GM12878 (cell line): ENCODE data around the gene MINAR2. TPM values are rescaled to one million over a fixed set of nuclear protein-coding genes. Genes with fewer than 3 reads are reported as not detected.

Experiments
- ATAC-seq: fragments of 200-7000 bp; cut with Tn5 transposase; 3 replicates; pipeline ENCODE4 v1.9.1; 2020; ENCODE audit warnings: mild to moderate bottlenecking, moderate library complexity
- BruUV-seq: library from RNA; stranded (reverse); fragments of 400-500 nt; replicated peaks from 2 replicates; lab custom pipeline; 2021; lab: Mats Ljungman, UMichigan
- CTCF ChIA-PET: fragments of 300-600 bp; sonication (Branson Sonifier 250); formaldehyde crosslinking; extraction: SDS; loops from one replicate; lab custom pipeline; 2021; ENCODE audit warnings: inconsistent platforms; lab: Yijun Ruan, JAX
- POLR2A ChIA-PET: fragments of 350-600 bp; formaldehyde crosslinking; extraction: SDS; loops from one replicate; lab custom pipeline; 2021; ENCODE audit warnings: inconsistent platforms; lab: Charles Lee
- RAD21 ChIA-PET: fragments of 300-600 bp; sonication (Branson Sonifier 250); formaldehyde crosslinking; loops from one replicate; lab custom pipeline; 2023; ENCODE audit warnings: antibody characterized with exemption; ENCODE audit not compliant: unreplicated experiment; lab: Charles Lee
- SMC1A ChIA-PET: fragments of 300-600 bp; sonication (Branson Sonifier 250); formaldehyde crosslinking; loops from one replicate; lab custom pipeline; 2023; ENCODE audit not compliant: unreplicated experiment, uncharacterized antibody; lab: Charles Lee
- DNase-seq: peaks from one replicate; pipeline ENCODE4 v3.0.0-alpha.2; 2011; ENCODE audit warnings: low read depth, low spot score
- FAIRE-seq: peaks from 3 replicates; lab custom pipeline; 2011; peaks lifted over from hg19 to GRCh38; lab: Jason Lieb, UNC
- H2AFZ ChIP-seq: 2 replicates; pipeline ENCODE4 v1.6.0; 2011; ENCODE audit warnings: low read depth, low read length, control low read depth; ENCODE audit not compliant: control insufficient read depth
- H3K27ac ChIP-seq: 2 replicates; pipeline ENCODE4 v1.5.1; 2011; ENCODE audit warnings: control low read depth; ENCODE audit not compliant: control insufficient read depth, insufficient read depth
- H3K27me3 ChIP-seq, 2 experiments: replicated peaks in 1 of 2; 2 replicates each; pipeline versions ENCODE4 v1.6.0 to v1.6.1; 2011; ENCODE audit warnings: low read length in 1 of 2; ENCODE audit not compliant: control insufficient read depth in 2 of 2, insufficient read depth in 2 of 2
- H3K36me3 ChIP-seq, 2 experiments: 2 replicates each; pipeline ENCODE4 v1.5.1; 2011; ENCODE audit warnings: low read length in 1 of 2; ENCODE audit not compliant: control insufficient read depth in 2 of 2, insufficient read depth in 2 of 2
- H3K4me1 ChIP-seq: 2 replicates; pipeline ENCODE4 v1.6.1; 2011; ENCODE audit warnings: mild to moderate bottlenecking, low read length, moderate library complexity, mixed read lengths; ENCODE audit not compliant: control insufficient read depth, insufficient read depth
- H3K4me2 ChIP-seq: 2 replicates; pipeline ENCODE4 v1.6.0; 2011; ENCODE audit warnings: control low read depth; ENCODE audit not compliant: control insufficient read depth, insufficient read depth
- H3K4me3 ChIP-seq: fragments of 200-600 bp; sonication (generic); 2 replicates; pipeline ENCODE4 v1.5.1; 2016
- H3K79me2 ChIP-seq: 2 replicates; pipeline ENCODE4 v1.6.0; 2011; ENCODE audit warnings: low read length; ENCODE audit not compliant: control insufficient read depth, insufficient read depth
- H3K9ac ChIP-seq: 2 replicates; pipeline ENCODE4 v1.8.0; 2011; ENCODE audit warnings: low read length, control low read depth, mixed read lengths; ENCODE audit not compliant: control insufficient read depth, insufficient read depth
- H3K9me3 ChIP-seq: replicated peaks from 3 replicates; pipeline ENCODE4 v1.5.1; 2011; ENCODE audit warnings: mild to moderate bottlenecking, low read length; ENCODE audit not compliant: control insufficient read depth, insufficient read depth
- H4K20me1 ChIP-seq: 2 replicates; pipeline ENCODE4 v1.6.0; 2011; ENCODE audit not compliant: control insufficient read depth, insufficient read depth
- BMI1 ChIP-seq: fragments of 450-650 bp; IDR thresholded peaks from 2 replicates; pipeline ENCODE4 v1.6.1; 2016; ENCODE audit warnings: mild to moderate bottlenecking, moderate library complexity, borderline replicate concordance
- CBX3 ChIP-seq: fragments of 200-600 bp; sonication (generic); IDR thresholded peaks from 2 replicates; pipeline ENCODE4 v1.6.1; 2016; ENCODE audit warnings: low read depth, borderline replicate concordance
- CHD1 ChIP-seq: IDR thresholded peaks from 2 replicates; pipeline ENCODE4 v1.6.1; 2012; ENCODE audit warnings: low read depth, low read length, improper control_type of control experiment
- CHD2 ChIP-seq: IDR thresholded peaks from 2 replicates; pipeline ENCODE4 v1.6.1; 2011; ENCODE audit warnings: low read depth, low read length, improper control_type of control experiment, borderline replicate concordance
- EGR1 ChIP-seq, 2 experiments: IDR thresholded peaks; 1 replicate in 1 of 2; 2 replicates in 1 of 2; pipeline ENCODE4 v1.6.1; 2011 to 2012; ENCODE audit warnings: low read depth in 2 of 2, low read length in 2 of 2, borderline replicate concordance in 1 of 2, mild to moderate bottlenecking in 1 of 2, moderate library complexity in 1 of 2
- ESRRA ChIP-seq: IDR thresholded peaks from 2 replicates; pipeline ENCODE4 v1.6.1; 2012; ENCODE audit warnings: mild to moderate bottlenecking, low read length, improper control_type of control experiment
- ETV6 ChIP-seq, 2 experiments: fragments of 450-650 bp in 1 of 2; IDR thresholded peaks in 1 of 2; conservative IDR thresholded peaks in 1 of 2; 2 replicates each; pipeline ENCODE4 v1.6.1; 2014; ENCODE audit warnings: antibody characterized with exemption in 1 of 2, borderline replicate concordance in 1 of 2, low read depth in 1 of 2, mild to moderate bottlenecking in 1 of 2, moderate library complexity in 1 of 2
- HCFC1 ChIP-seq: fragments of 150-350 bp; IDR thresholded peaks from 2 replicates; pipeline ENCODE4 v1.6.1; 2014; ENCODE audit warnings: low read length
- KAT2A ChIP-seq: conservative IDR thresholded peaks from 2 replicates; pipeline ENCODE4 v1.6.1; 2011; ENCODE audit warnings: low read depth, low read length; ENCODE audit not compliant: control insufficient read depth
- NR2C1 ChIP-seq: fragments of 450-650 bp; IDR thresholded peaks from 2 replicates; pipeline ENCODE4 v1.6.1; 2017; ENCODE audit warnings: antibody characterized with exemption, mild to moderate bottlenecking, moderate library complexity
- RFX5 ChIP-seq: IDR thresholded peaks from 2 replicates; pipeline ENCODE4 v1.6.1; 2011; ENCODE audit warnings: low read depth, low read length, improper control_type of control experiment
- SMAD5 ChIP-seq: IDR thresholded peaks from 2 replicates; pipeline ENCODE4 v1.6.1; 2016; ENCODE audit warnings: antibody characterized with exemption, low read depth
- SUZ12 ChIP-seq: fragments of 200-600 bp; sonication (generic); IDR thresholded peaks from one replicate; pipeline ENCODE4 v1.6.1; 2018; ENCODE audit warnings: antibody characterized with exemption, mild to moderate bottlenecking; ENCODE audit not compliant: unreplicated experiment
- YBX1 ChIP-seq: fragments of 450-650 bp; IDR thresholded peaks from 2 replicates; pipeline ENCODE4 v1.6.1; 2016; ENCODE audit warnings: antibody characterized with exemption
- YY1 ChIP-seq: IDR thresholded peaks from 2 replicates; pipeline ENCODE4 v1.6.1; 2011; ENCODE audit warnings: low read depth, mild to moderate bottlenecking, low read length
- ZNF217 ChIP-seq: fragments of 450-650 bp; IDR thresholded peaks from 2 replicates; pipeline ENCODE4 v1.6.1; 2017; ENCODE audit warnings: antibody characterized with exemption, mild to moderate bottlenecking
- ZNF24 ChIP-seq: fragments of 450-650 bp; IDR thresholded peaks from 2 replicates; pipeline ENCODE4 v1.6.1; 2017; ENCODE audit warnings: antibody characterized with exemption, mild to moderate bottlenecking
- ZNF622 ChIP-seq: fragments of 450-650 bp; IDR thresholded peaks from 2 replicates; pipeline ENCODE4 v1.6.1; 2017; ENCODE audit warnings: mild to moderate bottlenecking, inconsistent platforms
- WGBS: methylation state at CpG from one replicate; pipeline ENCODE4 v1.1.6; 2016; ENCODE audit warnings: low lambda C conversion rate; ENCODE audit not compliant: insufficient replicate concordance, insufficient coverage; ENCODE audit errors: missing lambda C conversion rate; 5-methylcytosine and 5-hydroxymethylcytosine counted together
- in situ Hi-C: fragments of 300-500 bp; cut with MboI; formaldehyde crosslinking; loops from 9 replicates; pipeline ENCODE4 v1.14.3; 2018; ENCODE audit warnings: mixed read lengths
- intact Hi-C: fragments of 100-400 bp; cut with micrococcal nuclease; formaldehyde crosslinking; loops from one replicate; pipeline ENCODE4 v1.14.2; 2022; ENCODE audit not compliant: unreplicated experiment
- polyA plus RNA-seq, 11 experiments: library from polyadenylated mRNA; depleted of rRNA in 4 of 11; unstranded in 6 of 11; stranded (reverse) in 5 of 11; fragments of >200 nt; fragmentation: Nextera tagmentation in 4 of 11; fragmentation: Illumina TruSeq in 1 of 11; extraction: Ambion mirVana in 4 of 11; extraction: Trizol in 1 of 11; gene quantifications; 1 replicate in 1 of 11; 2 replicates in 10 of 11; pipeline versions ENCODE4 v1.2.1 to v1.2.3, GENCODE V29; 2011 to 2016; ENCODE audit warnings: inconsistent platforms in 2 of 11, missing spikeins in 2 of 11, low read depth in 1 of 11
- total RNA-seq, 4 experiments: library from RNA; depleted of rRNA in 3 of 4; stranded (reverse); fragments of >200 nt in 3 of 4; fragmentation: Illumina TruSeq in 1 of 4; extraction: Trizol in 1 of 4; gene quantifications; 2 replicates each; pipeline versions ENCODE4 v1.2.1 to v1.2.3, GENCODE V29; 2013 to 2021
- TF ChIP-seq, protein P1 (sequence below): fragments of 450-650 bp; IDR thresholded peaks from 2 replicates; pipeline ENCODE4 v1.6.1; 2018; ENCODE audit warnings: borderline replicate concordance, mild to moderate bottlenecking; ENCODE audit not compliant: partially characterized antibody
- TF ChIP-seq, protein P2 (sequence below): IDR thresholded peaks from 2 replicates; pipeline ENCODE4 v1.6.1; 2012; ENCODE audit warnings: low read depth, low read length, improper control_type of control experiment
- TF ChIP-seq, protein P3 (sequence below): fragments of 450-650 bp; IDR thresholded peaks from 2 replicates; pipeline ENCODE4 v1.6.1; 2014; ENCODE audit warnings: mild to moderate bottlenecking

The MINAR2 gene
- total and polyA plus RNA-seq, 10 of the 15 experiments (the other 5 are each of a cell fraction or from before 2014, with no cell fraction given) = 0.03 to 0.07 TPM; not detected in 8

DNA sequence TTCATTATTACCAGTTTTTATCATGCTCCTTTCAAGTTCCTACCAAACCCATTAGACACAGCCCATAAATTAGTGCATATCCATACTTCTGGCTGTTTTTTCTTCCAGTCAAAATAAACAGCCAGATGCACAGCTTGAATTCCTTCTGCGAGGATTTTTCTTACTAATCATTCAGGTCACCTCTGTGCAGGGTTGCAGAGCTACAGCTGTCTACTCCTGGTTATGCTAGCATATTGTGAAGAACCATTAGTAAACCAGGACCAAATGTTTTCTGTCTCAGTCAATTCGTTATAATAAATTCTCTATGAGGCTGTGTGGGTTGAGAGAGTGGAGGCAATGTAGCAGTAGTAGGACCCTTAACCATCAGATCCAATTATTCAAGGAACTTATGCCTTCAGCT is 8.1 kb upstream of the MINAR2 start (continued):
- TF ChIP-seq, protein P1, sequence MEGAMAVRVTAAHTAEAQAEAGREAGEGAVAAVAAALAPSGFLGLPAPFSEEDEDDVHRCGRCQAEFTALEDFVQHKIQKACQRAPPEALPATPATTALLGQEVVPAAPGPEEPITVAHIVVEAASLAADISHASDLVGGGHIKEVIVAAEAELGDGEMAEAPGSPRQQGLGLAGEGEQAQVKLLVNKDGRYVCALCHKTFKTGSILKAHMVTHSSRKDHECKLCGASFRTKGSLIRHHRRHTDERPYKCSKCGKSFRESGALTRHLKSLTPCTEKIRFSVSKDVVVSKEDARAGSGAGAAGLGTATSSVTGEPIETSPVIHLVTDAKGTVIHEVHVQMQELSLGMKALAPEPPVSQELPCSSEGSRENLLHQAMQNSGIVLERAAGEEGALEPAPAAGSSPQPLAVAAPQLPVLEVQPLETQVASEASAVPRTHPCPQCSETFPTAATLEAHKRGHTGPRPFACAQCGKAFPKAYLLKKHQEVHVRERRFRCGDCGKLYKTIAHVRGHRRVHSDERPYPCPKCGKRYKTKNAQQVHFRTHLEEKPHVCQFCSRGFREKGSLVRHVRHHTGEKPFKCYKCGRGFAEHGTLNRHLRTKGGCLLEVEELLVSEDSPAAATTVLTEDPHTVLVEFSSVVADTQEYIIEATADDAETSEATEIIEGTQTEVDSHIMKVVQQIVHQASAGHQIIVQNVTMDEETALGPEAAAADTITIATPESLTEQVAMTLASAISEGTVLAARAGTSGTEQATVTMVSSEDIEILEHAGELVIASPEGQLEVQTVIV = no peak
- no peak for TF ChIP-seq BMI1
- TF ChIP-seq SMAD5 = no peak
- no peak for TF ChIP-seq EGR1 (IDR thresholded peaks at IDR 0.05; ENCODE audit: borderline replicate concordance in 1 of 2, low read depth in 2 of 2, low read length in 2 of 2)
- TF ChIP-seq RFX5 = no peak
- TF ChIP-seq CHD2 = no peak
- TF ChIP-seq KAT2A = no peak
- TF ChIP-seq ESRRA = no peak

DNA sequence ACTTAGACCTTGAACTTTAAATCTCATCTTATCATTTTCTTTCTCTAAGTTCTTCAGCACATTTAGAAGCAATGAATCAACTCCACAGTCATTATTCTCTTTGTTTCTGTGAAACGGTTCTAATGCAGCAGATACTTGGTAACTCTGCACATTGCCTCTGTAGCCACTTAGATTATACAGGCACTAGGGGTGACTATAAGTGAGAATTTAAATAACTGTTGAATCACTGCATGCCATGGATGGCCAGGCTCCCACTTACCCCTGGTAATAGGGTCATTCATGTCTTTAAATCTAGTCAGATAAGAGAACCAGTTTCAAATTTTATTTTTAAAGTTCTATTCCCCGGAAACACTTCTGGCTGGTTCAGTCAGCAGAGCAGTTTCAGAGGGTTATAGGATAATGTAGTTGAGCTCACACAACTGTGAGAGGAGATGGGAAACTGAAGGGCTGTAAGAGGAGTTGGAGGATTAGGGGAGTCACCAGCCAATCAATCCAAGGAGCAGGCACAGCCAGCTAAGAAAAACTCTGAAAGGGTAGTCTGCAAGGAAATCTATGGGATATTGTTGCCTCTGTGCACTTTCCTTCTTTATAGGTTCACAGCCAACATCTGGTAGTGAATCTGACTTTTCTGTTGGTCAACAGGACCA is 4.2 kb upstream of the MINAR2 start:
- in situ Hi-C loops = no loop called here
- CTCF ChIA-PET = no interaction called here
- RAD21 ChIA-PET = no interaction called here
- DNase-seq = no peak
- intact Hi-C loops = no loop called here
- SMC1A ChIA-PET = no interaction called here
- H3K79me2 ChIP-seq = no peaks in the 10 kb centered on the region
- no peak overlapping the region for H3K4me3 ChIP-seq
- ATAC-seq = no peak
- no peaks in the 10 kb centered on the region for H3K9me3 ChIP-seq
- H3K36me3 ChIP-seq = no peaks in the 10 kb centered on the region
- no peaks in the 10 kb centered on the region for H3K4me1 ChIP-seq
- no peak overlapping the region for H3K9ac ChIP-seq
- H2AFZ ChIP-seq = no peak overlapping the region
- WGBS = 25% methylated on average over 2 of the region's 2 CpGs
- no peak for FAIRE-seq
- H4K20me1 ChIP-seq = no peaks in the 10 kb centered on the region
- no peak overlapping the region for H3K27ac ChIP-seq
- POLR2A ChIA-PET = no interaction called here
- no peak overlapping the region for H3K4me2 ChIP-seq
- H3K27me3 ChIP-seq = no peaks in the 10 kb centered on the region
- BruUV-seq = no TSS peak
- TF ChIP-seq YBX1 (no peak), NR2C1 (no peak), SUZ12 (no peak), HCFC1 (no peak), YY1 (no peak), CHD1 (no peak), ZNF622 (no peak), CBX3 (no peak), ZNF24 (no peak), RFX5 (no peak), ETV6 (conservative IDR thresholded peaks at IDR 0.05 in 1 of 2, IDR thresholded peaks at IDR 0.05 in 1 of 2; ENCODE audit: borderline replicate concordance in 1 of 2, low read depth in 1 of 2) (no peak), ZNF217 (no peak)
- TF ChIP-seq, protein P2, sequence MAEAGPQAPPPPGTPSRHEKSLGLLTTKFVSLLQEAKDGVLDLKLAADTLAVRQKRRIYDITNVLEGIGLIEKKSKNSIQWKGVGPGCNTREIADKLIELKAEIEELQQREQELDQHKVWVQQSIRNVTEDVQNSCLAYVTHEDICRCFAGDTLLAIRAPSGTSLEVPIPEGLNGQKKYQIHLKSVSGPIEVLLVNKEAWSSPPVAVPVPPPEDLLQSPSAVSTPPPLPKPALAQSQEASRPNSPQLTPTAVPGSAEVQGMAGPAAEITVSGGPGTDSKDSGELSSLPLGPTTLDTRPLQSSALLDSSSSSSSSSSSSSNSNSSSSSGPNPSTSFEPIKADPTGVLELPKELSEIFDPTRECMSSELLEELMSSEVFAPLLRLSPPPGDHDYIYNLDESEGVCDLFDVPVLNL = no peak
- TF ChIP-seq, protein P3, sequence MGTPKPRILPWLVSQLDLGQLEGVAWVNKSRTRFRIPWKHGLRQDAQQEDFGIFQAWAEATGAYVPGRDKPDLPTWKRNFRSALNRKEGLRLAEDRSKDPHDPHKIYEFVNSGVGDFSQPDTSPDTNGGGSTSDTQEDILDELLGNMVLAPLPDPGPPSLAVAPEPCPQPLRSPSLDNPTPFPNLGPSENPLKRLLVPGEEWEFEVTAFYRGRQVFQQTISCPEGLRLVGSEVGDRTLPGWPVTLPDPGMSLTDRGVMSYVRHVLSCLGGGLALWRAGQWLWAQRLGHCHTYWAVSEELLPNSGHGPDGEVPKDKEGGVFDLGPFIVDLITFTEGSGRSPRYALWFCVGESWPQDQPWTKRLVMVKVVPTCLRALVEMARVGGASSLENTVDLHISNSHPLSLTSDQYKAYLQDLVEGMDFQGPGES = no peak
